Measurements from ENCODE around the gene SMYD4.

SMYD4 gene

DNA sequence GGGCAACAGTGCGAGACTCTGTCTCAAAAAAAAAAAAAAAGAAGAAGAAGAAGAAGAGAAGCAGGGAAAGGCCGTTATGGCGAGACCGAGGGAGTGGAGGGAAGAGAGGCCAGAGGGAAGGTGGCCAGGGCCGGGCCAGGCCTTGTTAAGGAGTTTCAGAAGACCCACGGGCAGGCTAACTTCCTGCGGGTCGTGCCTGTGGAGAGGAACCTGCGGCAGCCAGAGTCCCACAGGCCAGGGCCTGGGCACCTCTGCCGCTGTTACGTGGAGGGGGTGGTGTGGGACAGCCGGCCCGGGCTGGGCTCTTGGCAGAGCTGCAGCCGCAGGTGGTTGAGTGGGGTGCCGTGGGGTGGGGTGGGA is 99.8 kb downstream of the SMYD4 start:
- no peak for DNase-seq

Data from CD4-positive, alpha-beta T cell treated with Interleukin-10 for 1 hour (primary cell).